HG03025 (cell line): ENCODE results near the gene ZNF469.
"Not testable (repeated sequence)": the region's sequence is repeated elsewhere in the genome, so short reads cannot be mapped to it uniquely, and the experiment has no call there.

Experiments used
- ATAC-seq: cut with Tn5 transposase; IDR thresholded peaks from one replicate; pipeline ENCODE4 v1.9.1; 2021; ENCODE audit warnings: mild to moderate bottlenecking, moderate library complexity; ENCODE audit not compliant: unreplicated experiment, low FRiP score

Gene ZNF469

DNA sequence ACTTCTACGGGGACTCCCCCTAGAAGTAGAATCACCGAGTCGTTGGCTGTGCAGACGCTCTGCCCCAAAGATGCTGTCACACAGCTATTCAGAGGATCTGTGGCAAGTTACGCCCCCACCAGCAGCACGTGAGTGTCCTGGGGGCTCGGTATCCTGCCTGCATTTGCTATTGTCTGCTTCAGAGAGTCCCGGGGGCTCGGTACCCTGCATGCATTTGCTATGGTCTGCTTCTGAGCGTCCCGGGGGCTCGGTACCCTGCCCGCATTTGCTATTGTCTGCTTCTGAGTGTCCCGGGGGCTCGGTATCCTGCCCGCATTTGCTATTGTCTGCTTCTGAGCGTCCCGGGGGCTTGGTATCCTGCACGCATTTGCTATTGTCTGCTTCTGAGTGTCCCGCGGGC is 23.8 kb upstream of the ZNF469 start:
- ATAC-seq = no peak

DNA sequence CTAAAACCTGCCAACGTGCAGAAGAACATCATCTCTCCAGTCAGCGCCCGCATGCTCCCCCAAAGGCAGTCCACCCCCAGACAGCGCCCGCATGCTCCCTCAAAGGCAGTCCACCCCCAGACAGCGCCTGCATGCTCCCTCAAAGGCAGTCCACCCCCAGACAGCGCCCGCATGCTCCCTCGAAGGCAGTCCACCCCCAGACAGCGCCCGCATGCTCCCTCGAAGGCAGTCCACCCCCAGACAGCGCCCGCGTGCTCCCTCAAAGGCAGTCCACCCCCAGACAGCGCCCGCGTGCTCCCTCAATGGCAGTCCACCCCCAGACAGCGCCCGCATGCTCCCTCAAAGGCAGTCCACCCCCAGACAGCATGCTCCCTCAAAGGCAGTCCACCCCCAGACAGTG is 22.4 kb upstream of the ZNF469 start:
- not testable (repeated sequence) for ATAC-seq

DNA sequence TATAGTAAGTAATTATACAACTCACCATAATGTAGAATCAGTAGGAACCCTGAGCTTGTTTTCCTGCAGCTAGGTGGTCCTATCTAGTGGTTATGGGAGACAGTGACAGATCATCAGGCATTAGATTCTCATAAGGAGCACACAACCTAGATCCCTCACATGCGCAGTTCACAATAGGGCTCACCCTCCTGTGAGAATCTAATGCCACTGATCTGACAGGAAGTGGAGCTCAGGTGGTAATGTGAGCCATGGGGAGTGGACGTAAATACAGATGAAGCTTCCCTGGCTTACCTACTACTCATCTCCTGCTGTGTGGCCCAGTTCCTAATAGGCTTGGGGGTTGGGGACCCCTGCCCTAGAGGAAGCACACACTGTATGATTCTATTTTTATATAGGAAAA is 21.8 kb upstream of the ZNF469 start:
- ATAC-seq = no peak

DNA sequence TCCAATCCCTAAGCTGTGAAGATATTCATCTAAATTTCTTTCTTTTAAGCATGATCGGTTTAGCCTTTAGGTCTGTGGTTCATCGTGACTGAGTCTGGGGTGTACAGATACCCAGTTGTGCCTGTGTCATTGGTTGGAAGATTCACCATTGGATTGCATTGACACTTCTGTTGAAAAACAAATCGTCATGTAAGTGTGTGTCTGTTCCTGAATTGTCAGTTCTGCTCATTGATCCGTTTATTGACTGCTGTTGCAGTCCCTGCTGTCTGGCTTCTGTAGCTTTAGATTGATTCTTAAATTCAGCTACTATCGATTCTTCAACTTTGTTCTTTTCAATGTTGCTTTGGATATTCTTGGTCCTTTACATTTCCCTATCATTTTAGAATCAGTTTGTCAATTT is 21.0 kb upstream of the ZNF469 start:
- ATAC-seq = no peak

GRCh38 chr16:88363239-88363891 is 19.4 kb upstream of the ZNF469 start:
- no peak for ATAC-seq

- no peak for ATAC-seq
Observed at GRCh38 chr16:88365244-88365865, 17.4 kb upstream of the ZNF469 start.

DNA sequence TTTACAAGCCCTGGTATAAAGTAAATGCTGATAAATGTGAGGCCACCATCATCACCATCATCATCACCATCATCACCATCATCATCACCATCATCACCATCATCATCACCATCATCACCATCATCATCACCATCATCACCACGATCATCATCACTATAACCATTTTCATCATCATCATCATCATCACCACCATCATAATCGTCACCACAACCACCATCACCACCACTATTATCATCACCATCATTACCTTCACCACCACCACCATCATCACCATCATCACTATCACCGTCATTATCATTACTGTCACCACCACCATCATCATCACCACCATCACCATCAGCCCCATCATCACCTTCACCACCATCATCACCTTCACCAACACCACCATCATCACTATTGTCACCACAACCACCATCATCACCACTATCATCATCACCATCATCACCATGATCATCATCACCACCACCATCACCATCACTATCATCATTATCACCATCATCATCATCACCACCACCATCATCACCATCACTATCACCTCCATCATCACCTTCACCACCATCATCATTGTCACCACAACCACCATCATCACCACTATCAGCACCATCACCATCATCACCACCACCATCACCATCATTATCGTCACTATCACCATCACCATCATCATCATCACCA is 16.6 kb upstream of the ZNF469 start:
- no peak for ATAC-seq

DNA sequence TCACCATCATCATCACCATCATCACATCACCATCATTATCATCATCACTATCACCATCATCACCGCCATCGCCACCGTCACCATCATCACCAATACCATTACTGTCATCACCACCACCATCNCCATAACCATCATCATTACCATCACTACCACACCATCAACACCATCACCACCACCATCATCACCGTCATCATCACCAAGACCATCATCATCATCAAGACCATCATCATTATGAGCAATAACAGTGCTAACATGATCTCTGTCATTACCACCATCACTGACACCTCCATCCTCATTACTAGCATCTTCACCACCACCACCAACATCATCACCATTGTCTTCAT is 16.1 kb upstream of the ZNF469 start:
- ATAC-seq = no peak

- no peak for ATAC-seq
Observed at GRCh38 chr16:88367560-88367959, 15.2 kb upstream of the ZNF469 start.

- no peak for ATAC-seq
Observed at GRCh38 chr16:88368036-88368435, 14.7 kb upstream of the ZNF469 start.

- no peak for ATAC-seq
Observed at GRCh38 chr16:88368994-88369393, 13.8 kb upstream of the ZNF469 start.

DNA sequence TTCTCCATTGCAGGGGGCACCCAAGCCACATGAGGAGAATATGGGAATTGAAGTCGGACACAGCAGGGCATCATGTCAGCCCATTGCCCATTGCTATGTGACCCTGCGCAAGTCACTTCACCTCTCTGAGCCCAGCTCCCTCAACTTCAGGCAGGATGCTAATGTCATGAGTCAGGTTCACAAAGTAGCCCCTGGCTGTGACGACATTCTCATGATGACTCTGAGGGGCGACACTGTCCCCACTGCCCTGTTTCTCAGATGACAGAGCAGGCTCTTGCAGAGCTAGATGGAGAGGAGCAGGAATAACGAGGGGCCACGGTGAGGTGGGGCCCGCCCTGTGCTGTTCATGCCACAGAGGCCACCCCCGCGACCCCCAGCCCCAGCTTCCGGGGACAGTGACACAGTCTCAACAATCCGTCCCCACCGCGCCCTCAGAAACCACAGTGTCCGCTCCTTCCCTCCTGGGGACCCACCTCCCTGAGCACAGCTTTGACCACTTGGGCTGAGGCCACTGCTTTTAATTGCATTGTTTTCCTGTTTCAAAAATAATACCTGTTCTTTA is 13.2 kb upstream of the ZNF469 start:
- ATAC-seq = no peak

DNA sequence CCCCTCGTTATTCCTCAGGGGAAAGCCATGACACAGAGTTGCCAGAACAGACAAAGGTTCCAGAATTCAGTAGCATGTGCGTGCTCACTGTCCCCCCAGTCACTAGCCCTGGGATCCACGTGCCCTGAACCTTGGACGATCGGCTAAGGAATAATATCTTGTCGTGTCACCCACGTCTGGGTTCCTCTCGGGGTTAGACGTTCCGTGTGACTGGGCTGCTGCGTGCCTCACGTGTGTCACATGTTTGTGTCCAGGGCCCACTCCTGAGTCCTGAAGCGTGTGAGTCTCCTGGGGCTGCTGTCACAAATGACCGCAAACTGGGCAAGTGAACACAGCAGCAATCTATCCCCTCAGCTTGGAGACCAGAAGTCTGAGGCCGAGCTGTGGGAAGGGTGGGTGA is 12.4 kb upstream of the ZNF469 start:
- no peak for ATAC-seq

DNA sequence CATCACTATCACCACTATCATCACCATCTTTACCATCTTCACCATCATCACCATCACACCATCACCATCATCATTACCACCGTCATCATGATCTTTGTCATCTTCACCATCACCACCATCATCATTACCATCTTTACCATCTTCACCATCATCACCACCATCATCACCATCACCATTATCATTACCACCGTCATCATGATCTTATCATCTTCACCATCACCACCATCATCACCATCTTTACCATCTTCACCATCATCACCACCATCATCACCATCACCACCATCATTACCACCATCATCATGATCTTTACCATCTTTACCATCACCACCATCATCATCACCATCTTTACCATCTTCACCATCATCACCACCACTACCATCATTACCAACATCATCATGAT is 10.2 kb upstream of the ZNF469 start:
- no peak for ATAC-seq

DNA sequence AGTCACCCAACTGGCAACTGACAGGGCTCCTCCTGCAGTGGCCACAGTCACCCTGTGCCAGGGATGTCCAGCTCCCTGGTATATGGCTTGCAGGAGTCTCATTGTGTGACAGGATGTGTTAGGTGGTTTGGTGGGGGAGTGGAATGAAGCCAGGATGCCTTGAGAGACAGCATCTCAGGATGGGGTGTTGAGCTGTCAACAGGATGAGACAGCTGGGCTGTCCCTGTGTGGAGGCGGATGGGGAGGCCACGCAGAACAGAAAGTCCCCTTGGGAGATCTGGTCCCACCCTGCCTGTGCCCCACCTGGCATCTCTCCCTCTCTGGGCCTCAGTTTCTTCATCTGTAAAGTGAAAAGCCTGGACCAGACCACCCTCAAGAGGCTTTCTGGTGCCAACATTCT is 9.5 kb upstream of the ZNF469 start:
- no peak for ATAC-seq

DNA sequence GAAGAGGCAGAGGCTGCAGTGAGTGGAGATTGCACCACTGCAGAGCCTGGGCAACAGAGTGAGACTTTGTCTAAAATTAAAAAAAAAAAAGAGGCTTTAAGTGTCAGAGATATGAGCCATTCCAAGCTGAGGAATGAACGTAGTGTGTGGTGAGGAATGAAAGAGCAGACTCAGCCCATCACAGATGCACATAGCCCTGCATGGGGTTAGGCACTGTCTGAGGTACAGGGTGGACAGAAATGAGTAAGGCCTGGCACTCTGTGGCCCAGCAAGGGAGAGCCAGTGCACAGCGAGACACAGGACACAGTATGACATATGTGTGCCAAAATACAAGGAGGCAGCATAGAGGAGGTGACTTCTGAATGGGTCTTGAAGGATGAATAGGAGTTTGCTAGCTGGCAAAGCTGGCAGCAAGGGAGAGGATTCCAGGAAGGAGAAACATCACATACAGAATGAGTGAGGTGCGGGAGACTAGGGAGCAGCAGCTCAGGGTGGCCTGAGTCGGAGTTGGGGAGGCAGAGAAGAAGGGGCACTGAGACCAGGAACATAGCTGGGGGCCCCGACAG is 8.7 kb upstream of the ZNF469 start:
- ATAC-seq = no peak

DNA sequence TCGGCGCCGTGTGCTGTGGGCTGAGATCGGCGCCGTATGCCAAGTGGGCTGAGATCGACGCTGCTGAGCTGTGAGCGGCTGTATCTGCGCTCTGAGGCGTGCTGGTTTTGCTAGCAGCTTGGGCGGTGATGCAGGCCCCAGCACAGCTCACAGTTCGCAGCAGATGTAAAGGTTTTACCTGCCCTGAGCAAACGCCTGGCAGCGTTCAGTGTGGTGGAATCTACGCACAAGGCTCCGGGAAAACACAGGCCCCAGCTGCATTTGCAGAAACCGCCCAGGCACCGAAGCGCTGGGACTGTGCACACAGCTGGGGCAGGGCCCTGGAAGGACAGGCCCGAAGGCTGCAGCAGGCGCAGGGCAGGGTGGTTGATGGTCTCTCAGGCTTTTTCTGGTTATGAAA is 8.0 kb upstream of the ZNF469 start:
- ATAC-seq = no peak

DNA sequence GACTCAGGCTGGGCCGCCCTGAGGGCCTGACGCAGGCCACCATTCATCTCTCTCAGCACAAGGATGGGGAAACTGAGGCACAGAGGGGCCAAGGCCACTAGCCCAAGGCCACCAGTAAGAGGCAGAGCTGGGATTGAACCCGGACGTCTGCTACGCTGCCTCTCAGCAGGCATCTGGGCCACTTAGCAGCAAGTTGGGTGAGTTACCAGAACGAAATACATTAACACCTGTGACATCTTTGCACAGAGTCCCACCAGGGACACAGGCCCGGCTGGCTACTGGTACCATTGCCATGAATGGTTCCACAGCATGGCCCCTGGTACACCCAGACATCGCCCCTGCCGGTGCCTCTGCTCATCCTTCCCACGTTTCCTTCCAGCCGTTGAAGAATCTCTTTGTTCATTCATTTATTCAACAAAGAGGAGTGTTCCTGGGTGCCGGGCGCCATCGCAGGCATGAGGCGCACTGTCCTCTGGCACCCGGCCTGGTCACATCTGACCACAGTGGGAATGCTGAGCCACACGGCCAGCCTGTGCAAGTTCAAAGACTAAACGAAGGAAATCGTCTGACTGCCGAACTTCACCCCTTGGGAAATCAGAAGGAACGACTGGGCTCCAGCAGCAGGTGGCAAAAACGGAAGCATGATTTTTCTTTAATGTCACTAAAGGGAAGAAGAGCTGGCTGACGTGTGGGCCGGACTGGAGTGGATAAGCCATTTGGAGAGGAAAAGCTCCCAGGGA is 7.4 kb upstream of the ZNF469 start:
- no peak for ATAC-seq

GRCh38 chr16:88375996-88376834 is 6.5 kb upstream of the ZNF469 start:
- no peak for ATAC-seq
